H1 (cell line): ENCODE data around the gene PPP1R1A. TPM values are rescaled to one million over a fixed set of nuclear protein-coding genes. Genes with fewer than 3 reads are reported as not detected.

Source experiments
- CTCF ChIA-PET: fragments of 300-600 bp; sonication (Branson Sonifier 250); formaldehyde crosslinking; loops from one replicate; lab custom pipeline; 2021; ENCODE audit not compliant: partially characterized antibody; lab: Charles Lee
- POLR2A ChIA-PET: fragments of 300-600 bp; sonication (Branson Sonifier 250); formaldehyde crosslinking; loops from one replicate; lab custom pipeline; 2021; ENCODE audit warnings: inconsistent platforms; ENCODE audit not compliant: partially characterized antibody; lab: Charles Lee
- DNase-seq, 2 experiments: peaks; one replicate each; pipeline versions ENCODE4 v3.0.0 to v3.0.0-alpha.2; 2010 to 2022; ENCODE audit warnings: low spot score in 2 of 2, low read depth in 1 of 2, mixed read lengths in 1 of 2
- FAIRE-seq: peaks from 2 replicates; lab custom pipeline; 2011; peaks lifted over from hg19 to GRCh38; lab: Jason Lieb, UNC
- H2AFZ ChIP-seq: 2 replicates; pipeline ENCODE4 v1.8.1; 2012; ENCODE audit warnings: low read length, inconsistent platforms
- H2AK5ac ChIP-seq: 2 replicates; pipeline ENCODE4 v1.6.1; 2013; ENCODE audit warnings: low read depth, low read length
- H2BK120ac ChIP-seq: replicated peaks from 2 replicates; pipeline ENCODE3; 2013; ENCODE audit warnings: low read depth, low read length, inconsistent platforms
- H2BK12ac ChIP-seq: 2 replicates; pipeline ENCODE4 v1.6.1; 2013; ENCODE audit warnings: low read depth, low read length
- H2BK15ac ChIP-seq: 2 replicates; pipeline ENCODE4 v1.6.1; 2013; ENCODE audit warnings: low read length
- H2BK20ac ChIP-seq: 2 replicates; pipeline ENCODE4 v1.6.1; 2013; ENCODE audit warnings: low read length
- H2BK5ac ChIP-seq: 2 replicates; pipeline ENCODE4 v1.6.1; 2013; ENCODE audit warnings: low read depth, low read length
- H3K14ac ChIP-seq: 2 replicates; pipeline ENCODE4 v1.6.1; 2013; ENCODE audit warnings: inconsistent platforms; ENCODE audit not compliant: insufficient read length
- H3K18ac ChIP-seq: 2 replicates; pipeline ENCODE4 v1.6.1; 2013; ENCODE audit warnings: low read length; ENCODE audit errors: extremely low read depth
- H3K23ac ChIP-seq: 2 replicates; pipeline ENCODE4 v1.6.1; 2013; ENCODE audit warnings: inconsistent platforms; ENCODE audit not compliant: insufficient read length
- H3K23me2 ChIP-seq: 2 replicates; pipeline ENCODE4 v1.6.1; 2013; ENCODE audit warnings: low read depth, low read length
- H3K27ac ChIP-seq: 2 replicates; pipeline ENCODE4 v1.6.1; 2011; ENCODE audit warnings: low read depth, low read length, inconsistent platforms
- H3K27me3 ChIP-seq, 4 experiments: replicated peaks in 1 of 4; 1 replicate in 1 of 4; 2 replicates in 3 of 4; pipeline versions ENCODE4 v1.6.1 to v1.8.1; 2011 to 2013; ENCODE audit warnings: low read length in 3 of 4, mild to moderate bottlenecking in 3 of 4, inconsistent platforms in 2 of 4, mixed read lengths in 2 of 4, moderate library complexity in 1 of 4; ENCODE audit not compliant: control insufficient read depth in 3 of 4, insufficient read depth in 3 of 4; ENCODE audit errors: extremely low read depth in 1 of 4
- H3K36me3 ChIP-seq, 4 experiments: 2 replicates each; pipeline versions ENCODE4 v1.6.1 to v1.8.1; 2011 to 2013; ENCODE audit warnings: mild to moderate bottlenecking in 4 of 4, low read length in 3 of 4, moderate library complexity in 2 of 4, control low read depth in 1 of 4, inconsistent platforms in 1 of 4; ENCODE audit not compliant: insufficient read depth in 4 of 4, control insufficient read depth in 2 of 4
- H3K4ac ChIP-seq: replicated peaks from 2 replicates; pipeline ENCODE3; 2013; ENCODE audit warnings: low read length, low read depth, mixed read lengths, inconsistent platforms; ENCODE audit not compliant: insufficient read length
- H3K4me1 ChIP-seq, 4 experiments: replicated peaks in 1 of 4; 1 replicate in 1 of 4; 2 replicates in 3 of 4; pipeline versions ENCODE4 v1.6.1 to v1.8.1; 2011 to 2013; ENCODE audit warnings: low read length in 3 of 4, inconsistent platforms in 2 of 4, mixed read lengths in 1 of 4; ENCODE audit not compliant: insufficient read depth in 4 of 4, control insufficient read depth in 3 of 4
- H3K4me2 ChIP-seq, 2 experiments: 2 replicates each; pipeline versions ENCODE4 v1.6.1 to v1.8.1; 2011 to 2013; ENCODE audit warnings: low read depth in 2 of 2, low read length in 2 of 2, control low read depth in 1 of 2, inconsistent platforms in 1 of 2, mild to moderate bottlenecking in 1 of 2; ENCODE audit not compliant: insufficient read depth in 1 of 2
- H3K4me3 ChIP-seq, 4 experiments: fragments of 200-600, 300-600 bp in 1 of 4; sonication (generic), shearing (Covaris generic), sonication (Bioruptor Twin) in 1 of 4; 2 replicates each; pipeline versions ENCODE4 v1.5.1 to v1.8.1; 2011 to 2016; ENCODE audit warnings: low read length in 4 of 4, low read depth in 3 of 4, control low read depth in 2 of 4, inconsistent platforms in 2 of 4, mild to moderate bottlenecking in 2 of 4, mixed read lengths in 1 of 4, moderate library complexity in 1 of 4; ENCODE audit not compliant: insufficient read depth in 2 of 4; ENCODE audit errors: extremely low read depth in 1 of 4
- H3K56ac ChIP-seq: replicated peaks from 2 replicates; pipeline ENCODE3; 2013; ENCODE audit warnings: low read depth, mild to moderate bottlenecking, mixed read lengths, low read length, inconsistent platforms; ENCODE audit not compliant: insufficient read length
- H3K79me1 ChIP-seq: 2 replicates; pipeline ENCODE4 v1.6.1; 2013; ENCODE audit warnings: low read depth, low read length, control low read depth
- H3K79me2 ChIP-seq, 2 experiments: 2 replicates each; pipeline versions ENCODE4 v1.6.1 to v1.8.1; 2012 to 2013; ENCODE audit warnings: low read length in 2 of 2, mild to moderate bottlenecking in 2 of 2, inconsistent platforms in 1 of 2; ENCODE audit not compliant: insufficient read depth in 2 of 2, control insufficient read depth in 1 of 2
- H3K9ac ChIP-seq, 4 experiments: replicated peaks in 1 of 4; 1 replicate in 1 of 4; 2 replicates in 3 of 4; pipeline versions ENCODE4 v1.6.1 to v1.8.1; 2011 to 2013; ENCODE audit warnings: low read depth in 3 of 4, low read length in 3 of 4, control low read depth in 2 of 4, mild to moderate bottlenecking in 2 of 4, moderate library complexity in 2 of 4, inconsistent platforms in 1 of 4; ENCODE audit errors: extremely low read depth in 1 of 4
- H3K9me3 ChIP-seq, 2 experiments: 2 replicates each; pipeline versions ENCODE4 v1.6.1 to v1.8.1; 2012 to 2013; ENCODE audit warnings: mild to moderate bottlenecking in 2 of 2, moderate library complexity in 2 of 2, control low read depth in 1 of 2, inconsistent platforms in 1 of 2, low read depth in 1 of 2, low read length in 1 of 2, mixed read lengths in 1 of 2; ENCODE audit not compliant: insufficient read depth in 2 of 2
- H4K20me1 ChIP-seq, 2 experiments: replicated peaks in 1 of 2; 2 replicates each; pipeline versions ENCODE3 to v1.8.1; 2011 to 2013; ENCODE audit warnings: inconsistent platforms in 2 of 2, low read length in 2 of 2, mild to moderate bottlenecking in 1 of 2; ENCODE audit not compliant: insufficient read depth in 2 of 2, control insufficient read depth in 1 of 2
- H4K5ac ChIP-seq: 2 replicates; pipeline ENCODE4 v1.6.1; 2013; ENCODE audit warnings: low read length, low read depth, mixed read lengths, inconsistent platforms; ENCODE audit not compliant: insufficient read length
- H4K8ac ChIP-seq: 2 replicates; pipeline ENCODE4 v1.8.0; 2013; ENCODE audit warnings: mild to moderate bottlenecking, moderate library complexity, low read length, inconsistent platforms; ENCODE audit not compliant: insufficient read depth; ENCODE audit errors: extremely low read depth
- H4K91ac ChIP-seq: replicated peaks from 2 replicates; pipeline ENCODE3; 2013; ENCODE audit warnings: low read length, mixed read lengths, inconsistent platforms; ENCODE audit not compliant: insufficient read length
- CBX8 ChIP-seq: fragments of 300-800, 300-1000 bp; sonication (generic); IDR thresholded peaks from 2 replicates; pipeline ENCODE4 v1.7.1; 2016; ENCODE audit warnings: low read depth, low read length, borderline replicate concordance
- CREB1 ChIP-seq: IDR thresholded peaks from 2 replicates; pipeline ENCODE4 v1.6.1; 2012; ENCODE audit warnings: inconsistent platforms
- EZH2 ChIP-seq: fragments of 200-600 bp; sonication (generic); IDR thresholded peaks from 2 replicates; pipeline ENCODE4 v1.7.1; 2012; ENCODE audit warnings: low read depth, mild to moderate bottlenecking, moderate library complexity, low read length, inconsistent platforms; ENCODE audit not compliant: severe bottlenecking
- JUN ChIP-seq: IDR thresholded peaks from 2 replicates; pipeline ENCODE4 v1.6.1; 2011; ENCODE audit warnings: low read depth, mild to moderate bottlenecking, improper control_type of control experiment, low read length
- KDM4A ChIP-seq: IDR thresholded peaks from one replicate; pipeline ENCODE4 v1.7.1; 2012; ENCODE audit warnings: low read depth, mild to moderate bottlenecking, moderate library complexity, low read length, inconsistent platforms; ENCODE audit not compliant: severe bottlenecking
- KDM5A ChIP-seq: fragments of 200-600 bp; IDR thresholded peaks from 2 replicates; pipeline ENCODE4 v1.7.1; 2012; ENCODE audit warnings: mild to moderate bottlenecking, low read length, inconsistent platforms, mixed read lengths
- MAX ChIP-seq: IDR thresholded peaks from 2 replicates; pipeline ENCODE4 v1.6.1; 2012; ENCODE audit warnings: inconsistent platforms
- NANOG ChIP-seq: IDR thresholded peaks from 2 replicates; pipeline ENCODE4 v1.6.1; 2011; ENCODE audit warnings: low read length, low read depth, mild to moderate bottlenecking, inconsistent platforms; ENCODE audit not compliant: insufficient read depth, poor library complexity, severe bottlenecking
- RFX5 ChIP-seq: IDR thresholded peaks from 2 replicates; pipeline ENCODE4 v1.6.1; 2011; ENCODE audit warnings: low read depth, low read length, improper control_type of control experiment, borderline replicate concordance
- RNF2 ChIP-seq: fragments of 200-900, 300-1000 bp; sonication (generic); IDR thresholded peaks from 2 replicates; pipeline ENCODE4 v1.7.1; 2016; ENCODE audit warnings: borderline replicate concordance, low read depth, mild to moderate bottlenecking, antibody characterized with exemption, low read length; ENCODE audit not compliant: poor library complexity, severe bottlenecking; ENCODE audit errors: missing control alignments
- RXRA ChIP-seq: IDR thresholded peaks from 2 replicates; pipeline ENCODE4 v1.6.1; 2011; ENCODE audit warnings: low read depth, mild to moderate bottlenecking, low read length, moderate library complexity; ENCODE audit not compliant: insufficient read depth
- SP4 ChIP-seq: IDR thresholded peaks from 2 replicates; pipeline ENCODE4 v1.6.1; 2012; ENCODE audit warnings: low read length, inconsistent platforms
- SRF ChIP-seq: IDR thresholded peaks from 2 replicates; pipeline ENCODE4 v1.6.1; 2011; ENCODE audit warnings: mild to moderate bottlenecking, low read depth, low read length, moderate library complexity
- TAF1 ChIP-seq: IDR thresholded peaks from 2 replicates; pipeline ENCODE4 v1.6.1; 2011; ENCODE audit warnings: mild to moderate bottlenecking, low read depth, low read length
- WGBS, 2 experiments: shearing (Covaris generic) in 1 of 2; methylation state at CpG; one replicate each; pipeline versions ENCODE4 v1.1.6 to v1.1.7; 2013 to 2015; ENCODE audit warnings: low lambda C conversion rate in 2 of 2, mixed read lengths in 2 of 2, inconsistent platforms in 1 of 2, low coverage in 1 of 2, missing lambda C conversion rate in 1 of 2; ENCODE audit not compliant: insufficient replicate concordance in 2 of 2, insufficient coverage in 1 of 2, insufficient read length in 1 of 2; ENCODE audit errors: extremely low coverage in 1 of 2, missing lambda C conversion rate in 1 of 2; 5-methylcytosine and 5-hydroxymethylcytosine counted together
- polyA plus RNA-seq, 7 experiments: library from polyadenylated mRNA; depleted of rRNA in 3 of 7; stranded (reverse) in 5 of 7; unstranded in 2 of 7; fragments of >200 nt in 5 of 7; fragments of 200-250 nt in 2 of 7; gene quantifications; 1 replicate in 5 of 7; 2 replicates in 1 of 7; 4 replicates in 1 of 7; pipeline versions ENCODE4 v1.2.1 to v1.2.3, GENCODE V29; 2011 to 2013; ENCODE audit warnings: missing spikeins in 2 of 7, mixed read lengths in 2 of 7
- total RNA-seq: library from RNA; stranded (reverse); fragmentation: NEBNext Ultra II Directional; extraction: Animal tissue kit (Norgen Biotek cat#: 25700); gene quantifications from 2 replicates; pipeline ENCODE4 v1.2.1, GENCODE V29; 2021

PPP1R1A gene
- total and polyA plus RNA-seq, 2 of the 8 experiments (the other 6 are each of a cell fraction or from before 2014, with no cell fraction given), result 5.8 to 13.1 TPM

GRCh38 chr12:54566792-54567191 is 21.7 kb downstream of the PPP1R1A start:
- H2BK5ac ChIP-seq, result no peak overlapping the region
- no peak overlapping the region for H4K91ac ChIP-seq
- no peak overlapping the region for H3K56ac ChIP-seq
- no peak overlapping the region for H4K8ac ChIP-seq
- no peaks in the 10 kb centered on the region for H3K79me1 ChIP-seq
- no peak overlapping the region for H2BK12ac ChIP-seq
- H3K4me3 ChIP-seq, result peak overlapping the region in 1 of 4 experiments; percentile 29; a peak in 1 of 8 replicates
- no peak overlapping the region for H4K5ac ChIP-seq
- DNase-seq, result no peak
- 82% methylated on average over 5 of the region's 5 CpGs; no CpG with 5 or more reads in 1 of the 2 experiments for WGBS, 2 experiments
- no peak overlapping the region for H2BK15ac ChIP-seq
- no peak overlapping the region for H2BK20ac ChIP-seq
- no peak overlapping the region for H3K4ac ChIP-seq
- H3K18ac ChIP-seq, result no peak overlapping the region
- ChIA-PET POLR2A (interaction anchor here (0.8 to 0.9 kb wide), 2 partner anchors 17 to 490 kb away, joined by 3 to 4 read pairs; partner anchors contain the start of gene PDE1B), CTCF (interaction anchor here (0.8 to 5.7 kb wide), 16 partner anchors 9 to 43 kb away, joined by 3 to 53 read pairs (median 8); partner anchors contain the start of gene PDE1B)
- no peaks in the 10 kb centered on the region for H3K23me2 ChIP-seq
- no peak overlapping the region for H2AK5ac ChIP-seq
- H3K4me2 ChIP-seq, result no peak overlapping the region; a peak in 1 of 4 replicates
- H2AFZ ChIP-seq, result no peak overlapping the region
- H3K79me2 ChIP-seq, result no peaks in the 10 kb centered on the region
- no peak for FAIRE-seq
- H3K14ac ChIP-seq, result no peak overlapping the region
- H3K27ac ChIP-seq, result no peak overlapping the region
- H2BK120ac ChIP-seq, result no peak overlapping the region
- H3K27me3 ChIP-seq, result peaks cover 9 to 28% (median 21%) of the 10 kb centered on the region in 4 experiments
- H3K9me3 ChIP-seq, result no peaks in the 10 kb centered on the region
- H3K36me3 ChIP-seq, result no peaks in the 10 kb centered on the region
- no peak overlapping the region for H3K9ac ChIP-seq
- H3K4me1 ChIP-seq, result peaks cover 10 to 22% (median 18%) of the 10 kb centered on the region in 4 experiments; a peak in 6 of 7 replicates
- no peak overlapping the region for H3K23ac ChIP-seq
- no peaks in the 10 kb centered on the region for H4K20me1 ChIP-seq
- TF ChIP-seq EZH2, result no peak
- no peak for TF ChIP-seq KDM4A
- no peak for TF ChIP-seq RXRA
- TF ChIP-seq SRF, result no peak
- TF ChIP-seq TAF1, result no peak
- no peak for TF ChIP-seq RFX5
- TF ChIP-seq SP4, result no peak
- no peak for TF ChIP-seq NANOG
- no peak for TF ChIP-seq MAX
- no peak for TF ChIP-seq JUN
- TF ChIP-seq KDM5A, result no peak
- TF ChIP-seq RNF2, result no peak
- TF ChIP-seq CREB1, result no peak
- no peak for TF ChIP-seq CBX8
